HG02798 (cell line): ENCODE results near the gene TAS1R3.

Source experiments
- ATAC-seq: cut with Tn5 transposase; IDR thresholded peaks from one replicate; pipeline ENCODE4 v1.9.1; 2021; ENCODE audit warnings: mild to moderate bottlenecking; ENCODE audit not compliant: unreplicated experiment, poor library complexity

Gene TAS1R3

DNA sequence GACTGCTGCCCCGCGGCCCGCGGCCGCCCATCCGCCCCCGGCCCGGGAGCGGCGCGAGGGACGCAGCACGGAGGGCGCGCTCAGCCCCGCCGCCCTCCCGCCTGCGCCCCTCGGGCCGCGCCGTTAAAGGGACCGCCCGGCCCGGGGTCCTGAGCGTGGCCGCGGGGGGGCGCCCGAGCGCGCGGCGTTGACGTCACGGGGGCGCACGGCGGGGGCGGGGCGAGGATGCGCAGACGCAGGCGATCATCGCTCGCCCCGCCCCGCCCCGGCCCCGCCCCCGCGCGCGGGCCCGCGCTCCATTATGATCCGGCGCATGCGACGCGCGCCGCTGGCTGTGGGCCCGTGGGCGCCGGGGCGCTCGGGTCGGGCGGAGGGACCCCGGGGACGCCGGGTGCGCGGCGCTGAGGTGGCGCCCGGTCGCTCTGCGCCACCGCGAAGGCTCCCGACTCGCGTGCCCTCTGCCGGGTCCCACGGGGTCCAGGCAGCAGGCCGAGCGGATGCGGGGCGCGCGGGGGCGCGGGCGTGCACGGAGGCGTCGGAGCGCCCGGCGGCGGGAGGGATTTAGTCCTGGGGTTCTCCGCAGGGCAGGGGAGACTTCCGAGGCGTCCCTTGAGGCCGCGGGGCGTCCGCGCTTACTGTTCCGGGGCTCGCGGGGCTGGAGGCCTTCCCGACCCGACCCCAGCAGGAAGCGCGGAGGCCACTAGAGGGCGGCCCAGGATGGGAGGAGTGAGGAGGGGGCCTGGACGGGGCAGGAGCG is 18.4 kb downstream of the TAS1R3 start, which contains the start of gene DVL1:
DVL1 (minus strand) TSS at position 163 of the 757 bp plus-strand sequence. CDS start 353 bp downstream, outside the sequence.
- ATAC-seq = peak; percentile 70

DNA sequence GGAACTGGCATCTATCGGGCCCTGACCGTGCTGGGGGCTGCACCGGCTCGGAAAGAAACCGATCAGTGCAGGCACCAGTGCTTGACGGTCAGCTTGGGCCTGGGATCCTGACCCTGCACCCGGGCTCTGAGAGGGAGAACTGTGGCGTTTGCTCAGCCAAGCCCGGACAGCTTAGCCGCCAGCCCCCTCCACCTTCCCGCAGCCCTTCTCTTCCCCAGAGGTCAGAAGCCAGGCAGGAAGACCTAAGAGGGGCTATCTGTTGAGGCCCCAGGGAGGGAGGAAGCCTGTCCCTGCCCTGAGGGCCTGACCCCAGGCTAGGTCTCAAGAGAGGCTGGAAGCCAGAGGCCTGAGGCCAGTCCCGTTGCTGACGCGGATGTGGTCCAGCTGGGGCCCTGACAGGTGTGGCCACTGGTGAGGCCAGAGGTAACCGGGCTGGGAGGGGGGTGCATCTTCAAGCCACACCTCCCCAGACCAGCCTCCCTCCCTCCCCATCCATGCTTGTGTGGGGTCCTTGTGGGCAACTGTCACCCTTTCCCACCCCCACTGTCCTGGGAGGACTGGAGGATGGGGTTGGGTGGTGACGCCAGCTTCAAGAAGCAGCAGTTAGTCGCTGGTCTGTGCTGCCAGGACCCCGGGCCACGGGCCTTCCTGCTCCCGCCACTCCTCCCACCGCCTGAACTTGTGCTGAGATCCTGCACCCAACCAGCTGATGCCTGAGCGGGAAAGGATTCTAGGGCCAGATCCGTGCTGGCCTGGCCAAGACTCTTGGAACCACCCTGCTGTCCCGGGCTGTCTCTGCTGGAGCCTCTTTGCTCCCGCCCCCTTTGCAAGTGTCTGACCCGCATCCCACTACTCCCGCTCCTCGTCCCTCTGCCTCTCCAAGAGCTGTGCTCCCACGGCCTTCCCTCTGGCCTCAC is 20.7 kb downstream of the TAS1R3 start:
- ATAC-seq = no peak

DNA sequence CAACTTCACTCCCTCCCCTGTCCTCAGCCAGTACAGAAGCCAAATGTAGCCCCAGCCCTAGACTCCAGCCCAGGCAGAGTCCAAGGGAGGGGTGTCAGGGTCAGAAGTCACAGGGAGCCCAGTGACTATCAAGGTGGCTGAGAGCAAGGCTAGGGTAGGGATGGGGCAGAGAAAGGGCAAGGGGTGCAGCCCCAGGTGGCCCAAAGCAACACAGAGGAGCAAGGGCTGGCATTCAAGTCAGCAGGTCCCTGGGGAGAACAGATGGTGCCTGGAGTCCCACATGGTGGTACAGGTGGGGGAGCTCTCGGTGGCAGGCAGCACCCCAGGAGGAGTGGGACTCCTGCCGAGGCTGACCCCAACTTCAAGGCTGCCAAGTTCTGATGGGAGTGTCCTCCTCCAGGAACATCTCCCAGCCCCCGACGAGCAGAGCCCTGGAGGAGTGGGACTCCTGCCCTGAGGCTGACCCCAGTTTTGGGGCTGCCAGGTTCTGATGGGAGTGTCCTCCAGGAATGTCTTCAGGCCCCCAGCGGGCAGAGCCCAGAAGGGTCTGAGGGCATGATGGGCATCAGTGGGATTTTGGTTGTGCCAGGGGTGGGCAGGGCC is 21.8 kb downstream of the TAS1R3 start:
- no peak for ATAC-seq

DNA sequence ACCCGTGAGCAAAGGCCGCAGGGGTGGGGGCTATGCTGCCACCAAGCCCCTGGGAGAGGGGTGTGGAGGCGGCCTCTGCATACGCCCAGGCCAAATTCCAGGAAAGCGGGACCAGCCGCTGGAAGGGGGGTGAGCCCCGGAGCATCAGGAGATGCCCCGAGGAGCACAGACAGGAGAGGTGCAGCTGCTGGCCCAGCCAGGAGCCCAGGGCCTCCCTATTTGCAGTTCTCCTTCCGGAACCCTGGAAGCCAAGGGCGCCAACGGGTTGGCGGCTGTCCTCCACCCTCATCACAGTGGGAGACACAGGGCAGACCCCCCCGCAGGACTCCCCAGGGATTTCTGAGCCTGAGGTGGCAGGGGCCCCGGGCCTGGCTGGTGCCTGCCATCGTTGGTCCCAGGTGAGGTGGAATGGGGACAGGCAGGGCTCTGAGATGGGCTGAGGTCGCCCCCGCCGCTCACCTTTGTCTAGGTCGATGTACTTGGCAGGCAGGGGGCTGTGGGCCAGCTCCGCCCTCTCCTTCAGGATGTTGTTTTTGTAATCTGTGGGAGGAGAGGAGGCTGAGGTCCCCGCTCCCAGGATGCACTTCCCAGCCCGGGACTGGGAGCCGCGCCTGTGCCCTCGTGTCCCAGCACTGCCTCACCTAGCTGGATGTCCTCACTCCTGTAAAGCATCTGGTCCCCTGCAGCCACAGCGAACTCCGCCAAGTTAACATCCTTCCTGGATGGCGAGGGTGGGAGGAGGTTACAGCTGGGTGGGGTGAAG is 22.5 kb downstream of the TAS1R3 start:
- ATAC-seq = no peak

DNA sequence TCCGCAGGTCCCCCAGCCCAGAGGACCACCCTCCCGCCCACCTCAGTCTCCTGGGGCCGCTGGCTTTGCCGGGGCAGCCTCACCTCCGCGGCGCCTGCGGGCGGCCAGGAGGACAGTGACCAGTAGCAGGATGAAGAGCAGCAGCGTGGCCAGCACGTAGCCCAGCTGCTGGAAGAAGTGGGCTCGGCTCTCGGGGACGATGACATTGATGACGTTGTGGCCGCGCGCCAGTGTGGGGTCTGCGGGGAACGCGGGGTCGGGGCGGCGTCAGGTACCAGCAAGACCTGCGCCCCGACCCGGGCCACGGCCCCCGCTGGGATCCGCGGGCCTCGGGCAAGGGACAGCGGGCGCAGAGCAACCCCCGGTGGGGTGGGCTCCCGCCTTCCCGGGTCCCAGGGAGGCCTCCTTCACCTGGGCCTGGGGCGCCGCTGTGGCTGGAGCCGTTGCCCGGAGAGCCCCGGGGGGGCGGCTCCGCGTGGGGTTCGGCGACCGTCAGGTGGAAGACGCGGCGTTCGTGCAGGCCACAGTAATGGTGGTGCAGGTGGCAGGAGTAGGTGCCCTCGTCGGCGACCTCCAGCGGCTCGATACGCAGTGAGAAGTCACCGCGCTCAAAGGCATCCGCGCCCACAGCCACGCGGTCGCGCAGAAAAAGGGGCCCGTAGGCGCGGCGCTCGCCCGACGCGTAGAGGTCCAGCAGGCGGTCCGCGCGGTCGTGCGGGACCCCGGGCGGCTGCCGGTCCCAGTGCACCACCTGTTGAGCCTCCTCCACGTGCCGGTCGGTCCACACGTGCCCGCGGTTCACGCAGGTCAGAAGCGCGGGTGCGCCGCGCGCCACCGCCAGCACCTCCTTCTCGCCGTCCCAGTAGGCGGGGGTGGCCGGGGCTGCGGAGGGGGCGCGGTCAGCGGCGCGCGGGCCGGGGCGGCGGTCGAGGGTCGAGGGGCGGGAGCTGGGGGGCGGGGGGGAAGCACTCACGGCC is 23.5 kb downstream of the TAS1R3 start:
- ATAC-seq = no peak

DNA sequence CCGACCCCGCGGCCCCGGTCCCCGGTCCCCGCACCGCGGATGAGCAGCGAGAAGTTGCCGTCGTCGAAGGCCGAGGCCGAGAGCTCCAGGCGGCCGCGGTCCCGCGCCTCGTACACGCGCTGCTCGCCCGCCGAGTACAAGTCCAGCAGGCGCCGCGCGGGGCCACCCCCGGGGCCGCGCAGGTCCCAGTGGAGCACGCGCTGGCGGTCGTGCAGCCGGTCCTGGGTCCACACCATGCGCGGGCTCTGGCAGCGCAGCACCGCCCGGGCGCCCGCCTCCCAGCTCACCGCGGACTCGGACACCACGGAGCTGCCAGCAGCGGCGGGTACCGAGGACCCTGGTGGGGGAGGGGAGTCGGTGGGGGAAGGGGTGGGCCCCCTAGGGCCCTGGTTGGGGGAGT is 24.3 kb downstream of the TAS1R3 start:
- no peak for ATAC-seq

DNA sequence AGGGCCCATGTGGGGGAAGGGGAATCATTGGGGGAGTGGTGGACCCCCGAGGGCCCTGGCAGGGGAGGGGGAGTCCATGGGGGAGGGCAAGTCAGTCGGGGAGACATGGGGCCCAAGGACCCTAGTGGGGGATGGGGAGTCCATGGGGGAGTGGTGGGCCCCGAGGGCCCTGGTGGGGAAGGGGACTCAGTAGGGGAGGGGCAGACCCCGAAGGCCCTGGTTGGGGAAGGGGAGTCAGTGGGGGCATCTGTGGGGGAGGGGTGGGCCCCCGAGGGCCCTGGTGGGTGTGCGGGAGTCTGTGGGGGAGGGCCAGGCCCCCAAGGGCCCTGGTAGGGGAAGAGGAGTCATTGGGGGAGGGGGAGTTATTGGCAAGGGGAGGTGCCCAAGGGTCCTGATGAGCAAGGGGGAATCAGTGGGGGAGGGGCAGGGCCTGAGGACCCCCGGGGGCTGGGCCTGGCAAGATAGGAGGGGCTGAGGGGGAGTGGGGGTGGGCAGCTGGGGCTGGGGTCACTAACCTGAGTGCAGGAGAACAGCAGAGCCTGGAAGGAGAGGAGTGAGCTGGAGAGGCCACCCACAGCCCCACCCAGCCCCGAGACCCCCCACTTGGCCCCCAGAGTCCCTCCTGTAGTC is 25.2 kb downstream of the TAS1R3 start:
- no peak for ATAC-seq

DNA sequence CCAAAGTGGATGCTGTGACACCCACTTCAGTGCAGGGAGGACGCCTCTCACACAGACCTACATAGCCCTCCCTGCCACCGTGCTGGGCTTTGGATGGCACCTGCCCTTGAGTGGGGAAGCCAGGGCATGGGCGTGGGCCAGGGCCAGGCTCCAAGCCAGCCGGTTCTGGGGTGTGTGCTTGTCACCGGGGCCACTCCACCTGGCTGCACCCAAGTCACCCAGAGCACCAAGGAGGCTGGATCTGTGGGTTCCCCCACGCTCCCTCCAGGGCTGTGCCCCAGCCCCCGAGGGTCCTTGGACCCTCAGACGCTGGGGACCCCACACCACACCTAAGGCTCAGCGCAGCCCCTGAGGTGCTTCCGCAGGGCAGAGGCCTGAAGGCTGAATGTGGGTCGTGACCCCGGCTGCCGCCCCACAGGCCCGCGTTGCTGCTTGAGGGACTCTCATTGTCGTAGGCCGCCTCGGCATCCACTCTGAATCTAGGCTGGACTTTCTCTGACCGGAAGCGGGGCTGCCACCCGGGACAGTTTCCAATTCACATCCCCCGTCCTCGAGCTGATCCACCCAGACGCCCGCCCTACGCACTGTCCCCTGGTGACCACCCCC is 25.8 kb downstream of the TAS1R3 start:
- no peak for ATAC-seq

DNA sequence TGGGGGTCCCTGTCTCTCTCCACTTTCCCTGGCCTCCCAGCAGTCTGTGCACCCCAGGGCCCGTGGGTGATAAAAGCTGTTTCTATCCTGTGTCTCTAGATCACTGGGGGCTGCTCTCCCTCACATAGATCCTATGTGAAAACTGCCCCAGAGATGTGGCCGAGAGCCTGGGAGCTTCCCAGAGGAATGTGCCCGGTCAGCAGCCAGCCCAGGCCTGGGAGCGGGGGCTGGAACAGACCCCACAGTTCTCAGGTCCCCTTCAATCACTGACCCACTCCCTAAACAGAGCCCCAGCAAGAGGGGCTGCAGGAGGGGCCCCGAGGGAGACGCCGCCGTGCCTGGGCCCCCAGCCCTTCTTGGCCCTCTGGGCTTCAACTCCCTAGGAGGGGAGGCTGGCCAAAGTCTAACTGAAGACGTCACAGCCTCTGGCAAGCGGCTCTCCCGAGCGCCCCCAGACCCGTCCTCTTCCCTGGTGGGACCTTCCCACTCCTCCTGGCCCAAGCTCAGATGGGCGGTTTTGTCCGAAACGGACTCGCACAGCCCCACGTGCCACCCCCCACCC is 26.9 kb downstream of the TAS1R3 start:
- ATAC-seq = no peak

DNA sequence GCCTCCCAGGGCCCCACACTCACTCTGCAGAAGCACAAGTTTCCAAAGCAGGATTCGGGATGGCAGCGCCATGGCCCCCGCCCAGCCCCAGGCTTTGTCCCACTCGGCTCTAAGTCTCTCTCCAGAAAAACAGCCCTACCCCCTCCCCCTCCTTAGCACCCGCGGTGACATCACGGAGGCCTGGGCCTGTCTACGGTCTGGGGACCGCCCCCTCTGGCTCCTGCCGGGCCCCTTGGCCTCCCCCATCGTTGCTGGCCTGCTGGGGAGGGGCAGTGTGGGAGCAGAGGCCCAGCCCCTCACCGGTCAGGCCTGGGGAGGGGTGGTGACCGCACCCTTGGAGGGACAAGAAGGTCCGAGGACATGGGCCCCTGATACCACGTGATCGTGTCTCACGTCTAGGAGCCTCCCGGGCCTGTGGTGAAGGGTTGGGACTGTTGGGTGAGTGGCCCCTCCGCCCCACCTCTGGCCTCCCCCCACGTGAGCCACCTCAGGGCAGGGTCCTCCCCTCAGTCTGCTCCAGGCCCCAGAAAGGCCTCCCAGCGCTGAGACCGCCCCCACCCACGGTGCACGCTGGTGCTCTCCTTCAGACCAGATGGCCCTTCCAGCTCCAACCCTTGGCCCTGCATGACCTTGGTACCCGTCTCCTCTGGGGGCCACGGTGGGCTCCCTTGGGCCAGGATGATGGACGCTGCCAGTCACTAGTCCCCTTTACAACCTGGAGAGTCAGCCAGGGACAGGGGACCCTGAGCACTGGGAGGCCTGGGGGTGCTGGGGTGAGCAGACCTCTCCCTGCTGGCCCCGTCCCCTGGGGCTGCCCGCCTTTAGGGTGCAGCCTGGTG is 27.6 kb downstream of the TAS1R3 start, which contains the start of gene MXRA8:
MXRA8 (minus strand) TSS at position 123 of the 839 bp plus-strand sequence; CDS start at position 72, 51 bp downstream.
- no peak for ATAC-seq

DNA sequence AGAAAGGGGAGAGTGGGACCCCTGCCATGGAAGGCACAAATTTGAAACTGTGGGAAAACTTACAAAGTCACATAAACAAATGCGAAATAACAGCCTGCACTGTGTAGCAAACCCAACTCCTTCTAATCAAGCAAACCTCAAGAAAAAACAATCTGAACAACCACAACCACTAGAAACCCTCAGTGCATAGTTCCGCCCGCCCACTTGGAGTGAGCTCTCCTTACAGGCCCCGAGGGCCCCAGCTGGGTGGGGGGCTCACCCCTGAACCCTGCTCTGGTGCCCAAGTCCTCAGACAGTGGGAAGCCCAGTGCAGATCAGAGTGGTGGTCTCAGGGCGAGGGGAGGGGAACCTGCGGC is 28.2 kb downstream of the TAS1R3 start:
- ATAC-seq = no peak

DNA sequence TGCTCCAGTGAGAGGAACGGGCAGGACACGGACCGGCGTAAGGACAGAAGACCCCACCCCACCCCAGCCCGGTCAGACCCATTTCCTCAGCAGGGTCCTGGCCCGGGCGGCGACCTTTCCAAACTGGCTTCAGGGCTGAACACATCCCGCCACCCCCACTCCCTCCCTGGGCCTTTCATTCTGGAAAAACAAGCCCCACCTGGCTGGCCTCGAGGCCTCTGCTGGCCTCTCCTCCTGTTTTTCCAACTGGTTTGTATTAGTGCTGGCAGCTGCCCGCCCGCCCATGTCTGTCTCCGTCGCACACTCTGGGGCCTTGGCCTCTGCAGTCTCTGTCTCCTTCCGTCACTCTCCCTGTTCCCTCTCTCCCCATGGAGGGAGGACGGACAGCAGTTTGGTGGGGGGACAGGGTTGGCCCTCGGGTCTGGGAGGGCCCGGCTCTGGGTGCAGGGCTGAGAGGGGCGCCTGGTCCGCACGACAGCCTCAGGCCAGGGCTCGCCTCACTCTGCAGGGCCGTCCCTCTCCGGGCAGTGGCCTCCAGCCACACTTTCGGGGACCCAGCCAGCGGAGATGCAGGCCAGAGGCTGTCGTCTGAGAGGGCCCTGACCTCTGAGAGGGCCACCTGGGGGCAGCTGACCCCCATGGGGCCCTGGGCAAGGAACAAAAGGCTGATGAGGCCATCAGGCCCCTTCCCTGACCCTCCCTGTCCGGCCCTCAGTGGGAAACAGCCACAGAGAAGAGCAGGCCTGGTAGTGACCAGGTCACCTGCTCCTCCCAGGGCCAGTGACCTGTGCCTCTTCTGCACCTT is 28.8 kb downstream of the TAS1R3 start:
- ATAC-seq = no peak

DNA sequence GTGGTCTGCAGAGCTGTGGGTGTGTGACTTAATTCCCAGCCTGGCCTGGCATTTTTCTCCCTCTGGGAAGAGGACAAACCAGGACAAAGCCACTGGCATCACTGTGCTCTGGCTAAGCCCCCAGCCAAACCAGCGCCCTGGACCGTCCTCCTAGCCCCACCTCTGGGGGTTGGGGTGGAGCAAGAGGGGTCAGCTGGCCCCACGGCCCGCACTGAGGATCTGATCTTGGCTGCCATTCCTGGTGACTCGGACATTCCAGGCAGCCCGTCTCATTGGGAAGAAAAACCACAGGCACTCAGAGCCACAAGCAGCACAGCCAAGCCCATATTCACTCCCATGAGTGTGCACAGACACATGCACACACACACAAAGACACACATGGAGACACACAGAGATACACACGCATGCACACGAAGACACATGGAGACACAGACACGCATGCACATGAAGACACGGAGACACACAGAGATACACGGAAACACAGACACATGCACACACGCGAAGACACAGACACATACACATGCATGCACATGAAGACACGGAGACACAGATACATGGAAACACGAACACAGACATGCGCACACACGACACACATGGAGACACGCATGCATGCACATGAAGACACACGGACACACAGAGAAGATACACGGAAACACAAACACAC is 29.6 kb downstream of the TAS1R3 start:
- ATAC-seq = no peak

DNA sequence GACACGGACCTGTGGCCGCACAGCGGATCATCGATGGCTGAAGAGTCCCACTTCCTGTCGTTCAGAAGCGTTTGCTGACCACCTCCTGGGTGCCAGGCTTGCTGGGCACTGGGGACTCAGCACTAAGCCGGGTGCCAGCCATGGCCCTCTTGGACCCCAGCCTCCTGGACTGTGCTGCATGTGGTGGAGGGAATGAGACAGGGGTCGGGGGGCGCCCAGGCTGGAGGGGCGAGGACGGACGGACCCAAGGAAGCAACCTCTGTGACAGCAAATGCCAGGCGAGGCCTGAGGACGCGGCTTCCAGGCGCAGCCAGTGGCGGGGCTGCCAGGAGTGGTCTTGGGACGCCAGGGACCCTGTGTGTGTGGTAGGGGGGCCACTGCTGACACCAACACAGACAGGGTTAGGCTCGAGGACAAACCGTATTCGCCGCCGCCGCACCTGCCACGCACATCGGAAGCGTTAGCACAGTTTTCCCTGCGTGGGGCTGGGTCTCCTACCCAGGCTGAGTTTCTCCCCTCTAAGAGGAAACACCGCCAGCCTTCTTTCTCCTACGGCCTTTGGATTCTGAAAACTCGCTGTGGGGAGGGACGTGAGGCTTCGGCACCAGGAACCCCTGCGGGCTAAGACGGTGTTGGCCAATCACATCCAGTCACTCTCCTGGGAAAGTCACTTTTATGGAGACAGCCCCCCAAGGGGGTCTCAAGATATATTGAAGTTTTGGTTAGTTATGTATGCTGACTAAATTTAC is 30.3 kb downstream of the TAS1R3 start:
- no peak for ATAC-seq

DNA sequence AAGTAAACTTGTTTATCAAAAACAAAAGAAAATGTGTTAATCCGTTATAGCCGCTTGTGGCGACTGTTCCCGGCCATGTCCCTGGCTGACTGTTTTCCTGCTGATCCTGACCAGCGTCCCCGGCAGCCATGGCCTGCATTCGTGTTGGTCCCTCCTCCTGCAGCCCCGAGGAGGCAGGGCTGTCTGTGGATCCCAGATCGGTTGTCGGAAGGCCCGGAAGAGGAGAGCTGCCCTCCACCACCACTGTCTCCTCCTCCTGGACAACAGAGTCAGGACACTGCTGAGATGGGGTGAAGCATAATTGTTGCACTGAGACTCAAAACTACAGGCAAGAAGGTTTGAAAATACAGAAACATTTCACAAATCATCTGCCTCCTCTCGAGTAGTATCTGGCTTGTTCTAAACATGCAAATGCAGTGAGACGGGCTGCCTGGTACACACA is 30.9 kb downstream of the TAS1R3 start:
- no peak for ATAC-seq
